Measurements from ENCODE around the gene ACOT7.

The ACOT7 gene

DNA sequence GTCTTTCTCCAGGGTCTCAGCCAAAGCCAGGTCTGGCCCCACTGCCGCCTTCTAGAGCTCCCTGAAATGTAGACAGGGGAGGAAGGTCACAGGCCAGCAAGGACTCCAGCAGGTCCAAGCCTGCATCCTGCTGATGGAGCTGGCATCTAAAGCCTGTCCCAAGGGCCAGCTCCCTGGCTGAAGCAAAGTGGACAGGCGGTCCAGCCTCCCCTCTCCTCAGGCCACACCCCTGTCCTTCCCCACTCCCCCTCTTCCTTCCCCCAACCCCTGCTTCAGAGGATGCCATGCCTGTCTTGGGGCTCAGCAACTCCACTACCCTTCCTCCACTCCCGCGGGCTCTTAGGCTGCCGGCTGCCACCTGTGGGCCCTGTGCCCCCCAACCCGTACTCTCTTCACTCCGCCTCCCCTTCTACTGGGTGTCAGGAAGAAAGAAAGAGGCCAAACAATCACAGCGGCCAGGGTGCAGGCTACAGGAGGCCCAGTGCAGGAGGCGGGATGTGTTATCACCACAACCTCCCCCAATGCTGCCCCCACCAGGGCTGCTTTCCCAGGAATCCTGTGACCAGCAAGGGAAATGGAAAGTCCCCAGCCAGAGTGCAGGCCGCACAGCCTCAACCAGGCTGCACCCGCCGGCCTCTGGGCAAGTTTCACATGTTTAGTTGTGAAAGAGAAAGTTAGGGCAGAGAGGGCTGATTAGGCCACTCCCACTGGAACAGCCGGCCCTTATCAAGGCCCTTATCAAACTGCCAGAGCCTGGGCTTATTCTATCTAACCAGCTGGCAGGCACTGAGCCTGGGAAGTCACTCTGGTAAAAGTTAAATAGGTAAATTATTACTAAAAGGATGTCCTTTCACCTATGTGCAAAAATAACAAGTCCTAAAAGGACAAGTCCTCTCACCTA, 34.1 kb downstream of the ACOT7 start:
- DNase-seq = peak; percentile 68 to 72

- peak; percentile 62 to 65 for DNase-seq
These were observed 34.8 kb downstream of the ACOT7 start for GRCh38 chr1:6358757-6359201.

- peak; percentile 49 to 51 for DNase-seq
These were observed 35.4 kb downstream of the ACOT7 start for GRCh38 chr1:6358144-6358624.

DNA sequence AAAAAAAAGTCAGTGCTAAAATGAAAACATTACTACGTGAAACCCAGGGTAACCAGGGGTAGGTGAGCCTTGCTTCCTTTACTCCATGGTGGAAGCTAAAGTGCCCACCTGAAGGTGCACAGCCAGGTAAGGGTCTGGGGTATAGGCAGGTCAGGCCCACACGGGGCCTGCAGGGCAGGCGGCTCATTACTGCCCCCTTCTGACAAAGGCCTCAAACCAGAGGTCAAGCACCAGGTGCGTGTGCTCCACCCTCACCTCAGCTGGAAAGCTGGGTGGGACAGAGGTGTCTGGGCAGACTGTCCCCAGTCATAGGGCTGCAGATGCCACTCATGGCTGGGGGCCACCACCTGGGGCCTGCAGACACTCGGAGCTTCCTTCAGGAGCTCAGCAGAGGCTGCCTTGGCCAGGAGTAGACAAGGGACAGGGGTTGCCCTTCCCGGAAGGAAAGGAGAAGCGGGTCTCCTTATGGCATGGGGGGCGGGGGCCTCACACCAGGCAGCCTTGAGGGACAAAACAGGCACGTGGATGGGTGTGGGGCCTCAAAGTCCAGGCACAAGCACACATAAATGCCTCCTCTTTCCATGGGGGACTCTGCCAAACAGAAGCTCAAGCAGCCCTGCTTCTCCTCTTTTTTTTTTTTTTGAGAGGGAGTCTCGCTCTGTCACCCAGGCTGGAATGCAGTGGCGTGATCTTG, 36.2 kb downstream of the ACOT7 start:
- DNase-seq = no peak

DNA sequence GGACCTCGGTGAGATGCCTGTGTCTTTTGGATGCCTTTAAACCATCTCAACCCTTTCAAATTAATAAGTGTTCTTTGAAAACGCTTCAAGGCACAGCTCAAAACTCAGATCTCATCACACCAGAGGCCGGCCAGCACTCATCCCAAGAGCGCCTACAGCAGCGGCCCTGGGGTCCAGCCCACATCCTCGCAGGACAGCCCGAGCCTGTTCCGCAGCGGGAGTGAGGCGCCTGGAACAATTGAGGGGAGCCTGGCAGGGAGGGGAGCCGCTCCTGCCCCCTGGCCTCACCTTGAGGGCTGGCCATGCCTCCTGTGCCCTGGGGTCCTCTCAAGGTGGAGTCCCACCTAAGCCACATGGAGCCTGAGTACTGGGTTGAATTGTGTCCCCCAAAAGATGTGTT, 37.9 kb downstream of the ACOT7 start:
- DNase-seq = no peak

DNA sequence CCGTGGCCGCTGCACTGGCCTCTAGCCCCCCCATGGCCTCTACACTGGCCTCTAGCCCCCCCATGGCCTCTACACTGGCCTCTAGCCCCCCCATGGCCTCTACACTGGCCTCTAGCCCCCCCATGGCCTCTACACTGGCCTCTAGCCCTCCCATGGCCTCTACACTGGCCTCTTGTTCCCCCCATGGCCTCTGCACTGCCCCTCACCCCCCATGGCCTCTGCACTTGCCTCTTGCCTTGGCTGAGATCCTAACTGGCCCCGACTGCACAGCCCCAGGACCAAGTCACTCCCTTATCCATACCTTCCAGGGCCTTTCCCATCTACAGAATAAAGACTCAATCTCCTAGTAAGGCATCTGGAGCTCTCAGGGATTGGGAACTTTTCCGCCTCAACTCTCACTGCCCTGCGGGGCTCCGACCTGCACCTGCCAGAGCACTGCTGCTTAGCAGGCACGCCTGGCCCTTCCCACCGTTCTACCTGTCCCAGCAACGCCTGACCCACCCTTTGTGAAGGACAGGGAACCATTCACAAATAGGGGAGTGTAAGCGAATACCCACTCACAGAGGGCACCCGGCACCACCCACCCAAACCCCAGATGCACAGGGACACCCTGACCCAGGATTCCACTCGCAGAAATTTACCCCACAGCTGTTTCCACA, 38.8 kb downstream of the ACOT7 start:
- DNase-seq = no peak

GRCh38 chr1:6353955-6354658, 39.5 kb downstream of the ACOT7 start:
- DNase-seq = no peak

- no peak for DNase-seq
These were observed 40.0 kb downstream of the ACOT7 start for GRCh38 chr1:6353619-6353954.

GRCh38 chr1:6352138-6352563, 41.4 kb downstream of the ACOT7 start:
- no peak for DNase-seq

- DNase-seq = no peak
These were observed 42.0 kb downstream of the ACOT7 start for GRCh38 chr1:6351480-6352137.

DNA sequence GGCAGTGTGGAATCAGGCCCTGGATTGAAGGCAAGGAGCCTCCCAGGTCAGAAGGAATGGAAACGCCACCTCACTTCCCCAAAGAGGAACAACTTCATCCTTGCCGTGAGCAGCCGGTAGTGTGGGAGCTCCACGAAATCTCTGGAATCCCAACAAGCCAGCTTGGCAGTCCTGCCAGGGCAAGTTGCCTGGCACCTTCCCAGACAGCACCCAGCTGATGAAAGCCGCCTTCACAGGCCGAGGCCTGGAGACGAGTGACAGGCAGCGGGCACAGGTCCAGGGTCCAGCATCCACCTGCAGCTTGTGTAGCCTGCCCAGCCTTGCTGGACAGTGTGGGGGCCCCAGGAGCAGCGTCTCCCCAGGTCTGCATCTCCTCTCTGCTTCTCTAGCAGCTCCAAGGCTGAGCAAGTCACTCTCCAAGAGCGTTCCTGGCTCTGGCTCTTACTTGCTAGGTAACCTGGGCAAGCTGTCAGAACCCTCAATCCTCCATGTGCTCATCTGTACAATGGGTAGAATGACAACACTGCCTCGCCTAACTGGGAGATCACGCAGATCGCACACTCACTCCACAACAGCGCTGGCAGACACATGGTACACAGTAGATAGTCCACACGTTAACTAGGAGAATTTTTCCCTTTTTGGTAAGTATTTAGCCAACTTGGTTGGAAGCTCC, 43.0 kb downstream of the ACOT7 start:
- DNase-seq = no peak

GRCh38 chr1:6349254-6349943, 44.2 kb downstream of the ACOT7 start:
- DNase-seq = peak; percentile 25 to 30

DNA sequence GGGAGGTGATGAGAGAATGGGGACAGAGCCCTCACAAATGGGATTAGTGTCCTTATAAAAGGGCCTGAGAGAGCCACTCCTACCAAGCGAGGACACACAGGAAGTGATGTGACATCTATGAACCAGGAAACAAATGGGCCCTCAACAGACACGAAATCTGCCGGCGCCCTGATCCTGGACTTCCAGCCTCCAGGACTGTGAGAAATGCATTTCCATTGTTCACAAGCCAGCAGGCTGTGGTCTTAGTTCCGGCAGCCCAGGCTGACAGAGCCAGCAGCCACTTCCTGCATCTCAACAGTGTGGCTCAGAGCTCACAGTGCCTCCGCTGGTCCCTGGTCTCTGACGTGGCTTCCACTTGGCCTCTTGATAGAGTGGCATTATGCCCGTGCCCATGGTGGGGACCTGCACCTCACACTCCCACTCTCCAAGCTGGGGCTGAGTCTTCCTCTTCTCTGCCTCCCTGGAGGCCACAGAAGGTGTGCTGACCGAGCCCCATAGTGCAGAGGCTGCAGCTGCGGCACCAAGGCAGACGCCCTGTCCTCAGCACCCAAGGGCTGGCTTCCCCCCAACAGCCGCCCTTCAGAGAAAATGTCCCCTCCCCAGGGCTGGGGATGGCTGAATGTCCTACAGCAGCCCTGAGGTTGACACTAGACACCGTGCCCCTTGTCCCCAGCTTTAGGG, 44.9 kb downstream of the ACOT7 start:
- peak; percentile 57 to 68 for DNase-seq

- peak; percentile 75 to 77 for DNase-seq
These were observed 45.7 kb downstream of the ACOT7 start for GRCh38 chr1:6347641-6348487.

DNA sequence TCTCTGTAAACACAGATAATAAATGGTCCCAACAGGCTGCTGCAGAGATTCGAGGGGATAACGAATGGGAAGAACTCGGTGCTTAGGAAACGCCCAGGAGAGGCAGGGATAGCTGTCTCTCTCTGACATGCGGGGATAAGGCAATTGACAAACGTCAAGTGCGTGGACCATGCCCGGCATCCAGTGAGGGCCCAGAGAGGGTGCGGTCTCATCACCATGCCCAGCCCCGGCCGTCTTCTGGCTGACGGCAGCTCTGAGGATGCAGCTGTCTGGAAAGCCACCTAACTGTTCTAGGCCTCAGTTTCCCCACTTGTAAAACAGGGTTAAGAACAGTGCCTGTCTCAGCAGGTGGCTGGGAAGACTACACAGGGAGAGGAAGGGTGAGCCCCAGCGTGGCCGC, 48.1 kb downstream of the ACOT7 start:
- no peak for DNase-seq

DNA sequence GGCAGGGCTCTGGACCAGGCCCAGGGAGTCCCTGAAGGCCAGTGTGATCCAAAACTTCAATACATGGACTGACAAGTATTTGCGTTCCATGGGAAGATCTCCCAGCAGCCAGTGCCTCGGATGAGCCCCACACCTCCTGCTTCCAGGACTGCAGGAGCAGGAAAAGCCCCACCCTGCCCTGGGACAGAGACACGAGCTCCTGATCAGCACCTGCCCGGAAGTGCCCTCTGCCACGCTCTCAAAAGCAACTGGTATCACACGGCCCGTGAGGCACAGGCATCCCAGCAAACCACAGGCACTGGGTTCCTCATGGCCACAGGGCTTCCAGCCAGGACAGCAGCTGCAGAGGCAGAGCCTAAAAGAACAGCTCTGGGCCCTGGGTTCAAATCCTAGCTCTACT, 48.6 kb downstream of the ACOT7 start:
- no peak for DNase-seq

DNA sequence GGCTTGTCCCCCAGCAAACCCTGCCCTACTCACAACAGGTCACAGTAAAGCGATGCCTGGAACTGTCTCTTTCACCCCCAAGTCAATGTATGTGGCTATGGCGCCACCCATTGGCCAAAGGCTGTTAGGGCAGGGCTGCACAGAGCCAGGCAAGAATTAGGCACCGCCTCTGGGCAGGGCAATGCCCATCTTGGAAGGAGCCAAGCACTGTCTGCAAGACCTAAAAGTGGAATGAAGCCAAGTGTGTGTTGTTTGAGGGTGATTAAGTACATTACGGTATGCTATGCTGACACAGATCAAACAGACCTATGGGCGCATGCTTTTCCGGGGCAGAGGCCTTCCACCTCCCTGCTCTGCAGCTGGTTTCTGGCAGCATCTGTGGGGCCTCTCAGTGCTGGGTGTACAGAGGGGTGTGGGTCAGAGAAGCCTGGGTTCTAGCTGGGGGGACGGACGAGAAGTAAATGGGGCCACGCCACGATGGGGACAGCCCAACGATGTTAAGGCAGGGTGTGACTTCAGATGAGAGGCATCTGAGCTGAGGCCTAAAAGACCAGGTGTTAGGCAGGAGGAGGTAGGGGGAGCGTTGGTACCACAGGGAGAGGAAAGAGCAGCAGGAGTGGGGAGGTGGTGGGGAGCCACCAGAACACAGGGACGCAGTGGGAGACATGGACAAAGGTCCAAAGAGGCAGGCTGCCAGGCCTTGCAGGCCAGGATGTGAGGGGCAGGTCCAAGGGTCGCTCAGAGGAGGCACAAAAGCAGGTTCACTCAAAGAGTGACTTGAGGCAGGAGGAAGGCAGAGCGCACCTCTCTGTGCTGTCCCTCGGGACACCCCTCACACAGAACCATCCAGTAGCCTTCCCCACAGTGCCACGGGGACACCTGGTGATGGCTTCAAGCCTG, 49.8 kb downstream of the ACOT7 start:
- DNase-seq = peak; percentile 81

DNA sequence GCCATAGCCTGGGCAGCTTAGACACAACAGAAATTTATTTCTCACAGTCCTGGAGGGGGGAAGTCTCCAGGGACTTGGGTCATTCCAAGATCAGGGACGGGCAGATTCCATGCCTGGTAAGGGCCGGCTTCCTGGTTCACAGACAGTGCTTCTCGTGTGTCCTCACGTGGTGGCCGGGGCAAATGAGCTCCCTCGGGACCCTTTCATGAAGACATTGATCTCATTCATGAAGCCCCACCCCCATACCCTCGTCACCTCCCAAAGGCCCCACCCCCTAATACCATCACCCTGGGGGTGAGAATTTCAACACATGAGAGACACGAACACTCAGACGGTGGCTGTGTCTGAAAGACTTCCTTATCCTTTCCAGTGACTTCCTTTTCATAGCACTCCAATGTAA, 51.5 kb downstream of the ACOT7 start:
- DNase-seq = no peak

Data from activated T-cell treated with anti-CD3 and anti-CD28 coated beads, Interleukin-2, amount 50 U/mL, for 48 hours (primary cell).